Measurements from ENCODE around the gene EVA1B. TPM values are rescaled to one million over a fixed set of nuclear protein-coding genes. Genes with fewer than 3 reads are reported as not detected.

The EVA1B gene
- total RNA-seq, 4 donors from 2014 or later, result 40.6 to 107 (median 52.4) TPM

DNA sequence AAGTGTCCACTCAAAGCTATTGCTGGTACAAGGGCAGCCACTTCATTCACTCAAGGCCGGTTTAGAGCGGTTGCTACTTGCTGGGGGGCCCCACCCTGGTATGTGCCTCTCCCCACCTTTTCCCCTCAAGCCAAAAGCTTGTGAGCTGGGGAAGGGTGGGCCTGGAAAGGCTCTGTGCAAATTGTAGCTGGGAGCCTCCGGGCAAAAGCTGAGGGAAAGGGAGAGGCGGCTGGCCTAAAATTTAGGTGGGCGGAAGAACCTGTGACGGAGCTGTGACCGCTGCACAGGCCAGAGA, 17.6 kb downstream of the EVA1B start:
- TF ChIP-seq, protein P1, sequence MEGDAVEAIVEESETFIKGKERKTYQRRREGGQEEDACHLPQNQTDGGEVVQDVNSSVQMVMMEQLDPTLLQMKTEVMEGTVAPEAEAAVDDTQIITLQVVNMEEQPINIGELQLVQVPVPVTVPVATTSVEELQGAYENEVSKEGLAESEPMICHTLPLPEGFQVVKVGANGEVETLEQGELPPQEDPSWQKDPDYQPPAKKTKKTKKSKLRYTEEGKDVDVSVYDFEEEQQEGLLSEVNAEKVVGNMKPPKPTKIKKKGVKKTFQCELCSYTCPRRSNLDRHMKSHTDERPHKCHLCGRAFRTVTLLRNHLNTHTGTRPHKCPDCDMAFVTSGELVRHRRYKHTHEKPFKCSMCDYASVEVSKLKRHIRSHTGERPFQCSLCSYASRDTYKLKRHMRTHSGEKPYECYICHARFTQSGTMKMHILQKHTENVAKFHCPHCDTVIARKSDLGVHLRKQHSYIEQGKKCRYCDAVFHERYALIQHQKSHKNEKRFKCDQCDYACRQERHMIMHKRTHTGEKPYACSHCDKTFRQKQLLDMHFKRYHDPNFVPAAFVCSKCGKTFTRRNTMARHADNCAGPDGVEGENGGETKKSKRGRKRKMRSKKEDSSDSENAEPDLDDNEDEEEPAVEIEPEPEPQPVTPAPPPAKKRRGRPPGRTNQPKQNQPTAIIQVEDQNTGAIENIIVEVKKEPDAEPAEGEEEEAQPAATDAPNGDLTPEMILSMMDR (IDR thresholded peaks at IDR 0.05), result no peak
- DNase-seq (ENCODE audit: low spot score) (no peak), ATAC-seq (ENCODE audit: low FRiP score) (no peak)

DNA sequence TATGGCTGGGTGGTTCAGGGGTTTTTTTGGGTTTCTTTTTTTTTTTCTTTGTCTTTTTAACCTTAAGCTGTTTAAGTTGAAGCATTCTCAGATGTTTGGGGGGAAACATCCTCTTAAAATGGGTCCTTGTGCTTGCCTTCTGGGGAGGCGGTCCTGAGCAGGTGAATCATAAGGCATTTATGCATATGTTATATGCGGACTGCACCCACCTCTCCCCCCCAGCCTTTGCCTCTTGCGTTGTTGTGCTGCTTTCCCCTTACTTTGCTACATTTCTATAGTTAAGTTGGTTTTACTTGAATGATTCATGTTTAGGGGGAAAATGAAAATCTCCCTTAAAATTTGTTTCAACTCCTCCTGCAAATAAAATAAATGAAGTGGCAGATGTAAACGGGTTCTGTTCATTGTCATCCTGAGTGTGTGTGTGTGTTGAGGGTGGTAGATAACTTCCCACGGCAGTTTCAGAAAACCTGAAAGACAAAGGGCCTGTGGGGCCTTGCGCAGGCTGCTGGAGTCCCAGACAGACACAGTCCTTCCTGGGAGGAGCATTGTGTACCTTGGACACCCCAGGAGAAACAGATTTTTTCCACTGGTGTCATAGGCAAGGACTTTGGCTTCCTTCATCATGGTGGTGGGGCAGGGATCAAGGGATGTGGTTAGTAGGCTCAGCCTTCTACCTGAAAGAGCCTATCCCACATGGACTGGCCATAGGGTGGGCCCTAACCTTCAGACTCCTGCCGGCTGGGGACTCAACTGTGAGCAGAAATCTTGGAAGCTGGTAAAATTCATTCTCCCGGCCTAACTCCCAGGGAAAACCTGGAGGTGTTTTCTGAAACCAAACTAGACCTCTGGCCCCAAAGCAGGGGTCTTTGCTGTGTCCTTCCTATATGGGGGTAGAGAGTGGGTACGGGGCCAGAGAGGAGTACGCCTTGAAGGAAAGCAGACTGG, 18.2 kb downstream of the EVA1B start:
- DNase-seq (ENCODE audit: low spot score) (no peak), ATAC-seq (ENCODE audit: low FRiP score) (no peak)
- TF ChIP-seq, protein P1 (IDR thresholded peaks at IDR 0.05), result no peak

DNA sequence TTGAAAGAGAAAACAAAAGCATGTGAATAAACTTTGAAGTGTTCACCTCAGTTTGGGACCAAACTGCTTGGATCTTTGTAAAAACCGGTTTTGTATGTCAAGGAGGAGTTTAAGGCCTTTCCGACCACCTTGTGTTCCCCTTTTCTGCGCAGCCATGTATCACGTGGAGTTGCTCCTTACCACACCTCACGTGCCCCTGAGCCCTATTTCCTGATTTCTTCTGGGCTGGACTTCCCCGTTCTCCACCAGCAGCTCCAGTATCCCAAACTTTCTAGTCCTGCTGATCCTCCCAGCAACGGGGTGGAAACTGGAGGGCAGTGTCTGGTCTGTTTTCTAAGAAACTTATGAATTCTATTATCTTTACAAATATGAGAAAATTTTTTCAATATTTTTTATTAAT, 18.9 kb downstream of the EVA1B start:
- ATAC-seq (ENCODE audit: low FRiP score), result no peak
- TF ChIP-seq, protein P1 (IDR thresholded peaks at IDR 0.05), result no peak
- DNase-seq (ENCODE audit: low spot score), result no peak

DNA sequence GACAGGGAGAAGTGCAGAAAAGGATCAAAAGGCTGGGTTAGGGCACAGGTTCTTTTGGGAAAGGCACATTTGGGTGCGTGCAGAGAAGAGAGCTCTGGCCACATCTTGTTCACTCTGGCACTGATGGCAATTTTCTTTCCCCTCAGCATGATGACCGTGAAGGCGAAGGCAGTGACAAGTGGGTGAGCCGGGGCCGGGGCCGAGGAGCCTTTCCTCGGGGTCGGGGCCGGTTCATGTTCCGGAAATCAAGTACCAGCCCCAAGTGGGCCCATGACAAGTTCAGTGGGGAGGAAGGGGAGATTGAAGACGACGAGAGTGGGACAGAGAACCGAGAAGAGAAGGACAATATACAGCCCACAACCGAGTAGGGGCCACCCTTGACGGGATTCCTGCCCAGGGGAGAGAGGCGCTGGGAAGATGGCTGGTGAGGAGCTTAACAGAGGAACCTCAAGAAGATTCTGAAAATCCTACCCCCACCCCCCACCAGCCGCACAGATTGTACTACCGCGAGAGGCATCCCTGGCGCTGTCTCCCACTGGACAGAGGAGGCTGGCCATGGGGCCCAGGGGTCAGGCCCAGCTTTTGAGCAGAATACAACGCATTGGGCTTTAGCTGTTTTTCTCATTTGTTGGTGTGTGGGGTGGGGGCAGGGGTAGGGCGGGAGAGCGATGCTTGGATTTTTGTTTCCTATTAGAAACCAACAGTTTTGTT, 19.6 kb downstream of the EVA1B start:
- TF ChIP-seq, protein P1 (IDR thresholded peaks at IDR 0.05), result no peak
- no peak for ATAC-seq (ENCODE audit: low FRiP score)
- no peak for DNase-seq (ENCODE audit: low spot score)

DNA sequence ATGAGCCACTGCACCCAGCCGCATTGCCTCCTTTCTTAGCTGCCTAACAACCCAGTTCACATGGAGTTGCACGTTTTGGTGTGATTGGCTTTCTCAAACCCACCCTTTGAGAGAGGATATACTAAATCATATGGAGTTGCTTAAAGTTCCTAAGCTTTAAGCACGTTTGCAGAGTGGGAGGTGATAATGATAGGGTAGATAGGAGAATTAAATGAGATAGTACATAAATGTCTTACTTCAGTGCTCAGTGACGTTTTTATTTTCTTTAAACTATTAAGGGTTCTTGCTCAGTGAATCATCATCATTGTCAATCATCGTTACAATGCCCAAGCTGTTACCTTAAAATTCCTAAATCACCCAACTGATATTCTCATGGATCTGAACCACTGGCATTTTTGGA, 20.2 kb downstream of the EVA1B start:
- TF ChIP-seq, protein P1 (IDR thresholded peaks at IDR 0.05), result no peak
- no peak for ATAC-seq (ENCODE audit: low FRiP score)
- DNase-seq (ENCODE audit: low spot score), result no peak

DNA sequence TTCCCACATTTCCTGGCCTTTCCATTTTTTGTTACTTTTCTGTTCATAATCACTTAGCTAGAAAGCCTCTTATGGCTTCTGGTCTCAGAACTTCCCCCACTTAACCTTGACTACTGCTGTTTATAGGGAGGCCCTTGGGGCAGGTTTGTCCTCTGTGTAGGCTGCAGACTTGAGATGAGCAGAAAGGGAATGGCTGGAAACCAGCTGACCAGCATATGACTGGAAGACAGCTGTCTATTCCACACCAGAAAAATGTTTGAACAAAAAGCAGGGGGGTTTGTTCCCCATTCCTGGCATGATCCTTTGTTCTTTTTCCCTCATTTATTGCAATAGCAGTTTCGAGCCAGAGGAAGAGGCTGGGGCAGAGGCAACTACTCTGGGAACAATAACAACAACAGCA, 22.2 kb downstream of the EVA1B start:
- TF ChIP-seq, protein P1 (IDR thresholded peaks at IDR 0.05), result no peak
- DNase-seq (ENCODE audit: low spot score) (no peak), ATAC-seq (ENCODE audit: low FRiP score) (no peak)
